NCI-H2029 (cell line): ENCODE data around the gene PRKCZ.
"Not testable (repeated sequence)": the region's sequence is repeated elsewhere in the genome, so short reads cannot be mapped to it uniquely, and the experiment has no call there.

Source experiments
- DNase-seq: peaks from one replicate; lab custom pipeline; 2025; lab: John Stamatoyannopoulos, UW

Gene PRKCZ

DNA sequence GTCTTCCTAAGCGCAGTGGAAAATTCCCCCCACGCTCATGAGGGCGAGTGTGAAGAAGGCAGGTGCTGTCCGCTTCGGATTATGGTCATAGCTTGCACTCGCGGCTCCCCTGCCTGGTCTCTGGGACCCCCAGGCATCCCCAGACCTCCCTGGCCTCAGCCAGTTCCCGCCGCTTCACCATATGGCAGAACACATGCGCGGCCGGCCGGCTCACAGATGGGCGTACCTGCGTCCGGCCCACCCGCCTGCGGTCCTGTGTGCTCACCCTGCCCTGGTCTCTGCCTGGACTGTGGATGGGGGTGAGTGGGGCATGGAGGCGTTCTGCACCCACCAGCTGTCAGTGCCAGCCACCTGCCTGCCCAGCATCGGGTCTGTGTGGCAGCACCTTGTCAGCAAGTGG, 34.1 kb downstream of the PRKCZ start:
- no peak for DNase-seq

DNA sequence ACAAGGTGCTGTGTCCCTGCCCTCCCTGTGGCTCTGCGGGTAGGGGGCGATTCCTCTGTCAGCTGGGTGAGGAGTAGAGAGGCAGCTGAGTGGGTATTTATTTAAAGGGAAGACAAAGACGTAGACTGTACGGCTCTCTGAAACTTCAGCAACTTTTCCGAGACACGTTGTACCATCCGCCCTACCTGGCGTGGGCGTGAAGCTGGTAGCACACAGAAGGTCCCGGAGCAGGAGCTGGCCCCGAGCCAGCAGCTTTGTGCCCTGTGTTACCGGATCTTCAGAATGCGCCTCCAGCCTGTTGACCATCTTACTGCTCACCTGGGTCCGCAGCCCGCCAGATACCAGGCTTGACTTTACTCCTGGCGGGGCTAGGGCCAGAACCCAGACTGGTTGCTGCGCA, 34.9 kb downstream of the PRKCZ start:
- no peak for DNase-seq

DNA sequence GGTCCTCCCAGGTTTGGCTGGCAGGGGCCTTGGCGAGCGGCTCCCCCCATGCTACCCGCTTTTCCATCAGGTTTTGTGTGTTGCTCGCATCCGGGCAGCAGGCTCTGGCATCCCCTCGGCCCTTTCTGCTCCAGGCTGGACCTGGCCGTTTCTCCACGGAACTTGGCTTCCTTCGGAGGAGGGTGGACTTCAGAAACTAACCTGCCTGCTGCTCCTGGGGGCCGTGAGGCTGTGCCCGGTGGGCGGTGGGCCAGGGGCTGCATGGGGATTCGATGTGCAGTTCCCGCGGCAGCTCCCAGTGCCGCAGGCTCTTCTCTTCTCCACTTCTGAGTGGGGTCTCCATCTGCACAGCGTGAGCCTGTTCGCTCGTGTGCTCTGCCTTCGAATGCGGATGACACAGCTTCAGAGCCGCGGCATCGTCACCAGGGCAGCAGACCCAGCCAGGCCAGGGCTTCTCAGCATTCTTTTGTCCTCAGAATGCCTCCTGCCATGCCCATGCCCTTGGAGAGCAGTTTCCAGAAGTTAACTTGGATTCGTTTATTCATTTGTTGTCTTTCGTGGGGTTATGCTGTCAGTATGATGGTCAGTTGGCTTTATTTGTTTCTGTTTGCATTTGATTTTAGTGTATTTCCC, 36.4 kb downstream of the PRKCZ start:
- no peak for DNase-seq

DNA sequence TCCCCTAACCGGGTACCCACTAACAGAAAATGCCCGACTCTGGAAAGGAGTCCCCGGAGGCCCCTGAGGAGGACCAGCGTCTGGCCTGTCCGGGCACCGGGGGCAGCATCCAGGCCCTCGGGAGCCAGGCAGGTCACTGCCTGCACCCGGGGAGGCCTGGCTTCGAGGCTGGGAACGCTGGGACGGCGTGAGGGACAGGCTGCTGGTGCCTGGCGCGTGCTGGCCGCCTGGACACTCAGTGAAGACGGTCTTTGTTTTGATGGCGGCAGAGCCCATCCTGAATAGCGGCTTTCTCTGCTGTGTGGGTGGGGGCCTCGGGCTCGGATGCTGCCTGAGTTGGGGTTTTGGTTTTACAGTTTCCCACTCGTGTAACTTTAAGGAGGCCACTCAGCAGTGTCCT, 37.6 kb downstream of the PRKCZ start:
- no peak for DNase-seq

DNA sequence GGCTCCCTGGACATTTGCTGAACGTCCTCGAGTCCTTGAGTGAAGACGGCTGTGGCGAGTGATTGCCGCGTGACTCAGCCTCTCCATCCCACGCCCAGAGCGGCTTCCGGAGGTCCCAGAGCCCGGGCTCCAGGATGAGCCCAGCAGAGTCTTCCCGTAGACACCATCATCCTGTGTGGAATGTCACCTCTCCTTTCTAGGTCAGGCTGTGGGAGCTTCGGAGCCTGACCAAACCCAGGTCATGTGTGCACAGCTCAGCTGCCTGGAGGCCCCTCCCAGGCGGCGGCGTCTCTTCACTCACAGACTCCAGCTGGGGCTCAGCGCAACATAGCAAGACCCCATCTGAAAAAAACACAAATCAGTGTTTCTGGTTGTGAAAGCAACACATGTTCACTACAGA, 38.2 kb downstream of the PRKCZ start:
- no peak for DNase-seq

DNA sequence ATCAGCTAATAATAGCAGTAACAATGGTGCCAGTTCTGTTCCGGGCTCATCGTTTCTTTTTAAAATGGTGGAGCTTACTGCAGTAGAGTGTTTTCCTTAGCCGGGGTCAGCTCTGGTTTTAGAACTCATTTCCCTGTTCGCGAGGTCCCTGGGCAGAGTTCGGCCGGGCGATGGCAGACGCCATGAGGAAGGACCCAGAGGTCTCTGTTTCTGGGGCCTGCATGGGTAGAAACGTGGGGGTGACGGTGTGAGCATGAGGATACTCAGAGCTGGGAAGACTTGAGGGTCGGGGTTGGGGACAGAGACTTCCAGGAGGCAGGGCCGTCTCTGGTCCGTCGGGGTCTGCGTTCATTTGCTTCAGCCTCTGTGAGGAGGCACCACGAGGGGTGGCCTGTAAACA, 38.8 kb downstream of the PRKCZ start:
- DNase-seq = no peak

DNA sequence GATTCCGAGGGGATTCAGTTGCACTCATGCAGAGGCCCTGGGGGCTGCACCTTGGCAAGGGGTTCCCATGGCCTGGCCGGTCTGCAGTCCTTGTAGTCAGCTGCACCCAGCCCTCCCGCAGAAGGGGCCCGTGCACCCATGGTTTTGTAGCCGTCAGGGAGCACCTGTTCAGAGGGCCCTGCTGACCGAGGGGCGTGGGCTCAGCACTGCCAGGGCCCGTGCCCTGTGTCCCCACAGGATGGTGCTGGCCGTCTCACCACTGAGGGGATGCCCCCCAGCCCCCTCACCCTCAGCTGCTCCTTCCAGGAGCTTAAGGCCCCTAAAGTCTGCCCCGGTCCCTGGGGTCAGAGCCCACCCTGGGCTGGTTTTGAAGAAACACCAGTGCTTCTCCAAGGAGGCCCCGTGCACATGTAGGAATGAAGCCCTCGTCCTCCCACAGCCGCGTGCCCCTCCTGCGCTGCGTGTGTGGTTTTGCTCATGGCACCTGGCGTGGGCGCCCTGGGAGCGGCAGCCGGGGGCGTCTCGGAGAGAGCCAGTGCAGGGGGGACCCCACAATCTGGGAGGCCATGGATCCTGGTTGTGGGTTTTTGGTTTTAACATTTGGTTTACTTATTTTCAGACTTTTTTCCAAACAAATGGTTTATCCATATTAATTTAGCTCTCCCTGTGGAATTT, 40.1 kb downstream of the PRKCZ start:
- DNase-seq = no peak

DNA sequence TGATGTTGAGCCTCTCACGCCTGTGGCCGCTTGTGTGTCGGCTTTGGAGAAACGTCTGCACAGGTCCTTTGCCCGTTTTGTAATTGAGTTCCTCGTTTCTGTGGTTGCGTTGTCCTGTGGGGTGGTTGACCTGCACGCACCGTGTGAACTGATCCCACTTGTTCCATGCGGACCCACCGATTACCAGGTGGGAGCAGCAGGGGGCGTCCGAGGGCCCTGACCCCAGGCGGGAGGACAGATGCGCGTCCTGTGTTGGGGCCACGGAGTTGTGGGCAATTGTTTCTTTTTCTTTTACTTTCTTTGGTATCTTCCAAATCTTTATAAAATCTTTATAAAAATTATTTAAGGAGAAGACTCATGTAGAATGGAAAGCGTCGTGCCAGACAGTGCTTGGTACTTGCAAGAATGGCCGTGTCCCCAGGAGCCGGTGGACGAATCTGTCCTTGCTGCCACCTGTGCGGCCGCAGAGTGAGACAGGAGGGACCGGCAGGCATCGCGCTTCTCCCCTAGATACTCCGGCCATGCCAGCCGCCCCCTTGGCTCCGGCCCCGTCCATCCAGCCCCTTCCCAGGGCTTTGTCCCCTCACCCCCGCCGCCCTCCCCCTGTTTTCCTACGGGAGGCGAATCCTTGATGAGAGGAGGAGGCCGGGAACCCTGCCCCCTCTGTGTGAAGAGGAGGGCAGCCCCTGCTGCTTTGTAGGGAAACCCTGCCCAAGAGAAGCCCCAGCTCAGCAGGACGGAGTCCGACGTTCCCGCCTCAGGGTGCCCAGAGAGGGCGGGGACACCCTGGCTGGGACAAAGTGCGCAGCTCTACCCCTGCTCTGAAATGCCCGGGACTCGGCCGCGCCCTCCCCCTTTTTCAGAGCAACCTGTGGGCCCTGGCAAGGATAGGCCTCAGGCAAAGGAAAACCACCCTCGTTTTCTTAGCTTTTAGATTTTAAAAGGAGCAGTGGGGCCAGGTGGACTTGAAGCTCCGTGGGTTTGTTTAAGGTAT, 41.7 kb downstream of the PRKCZ start:
- DNase-seq = no peak

DNA sequence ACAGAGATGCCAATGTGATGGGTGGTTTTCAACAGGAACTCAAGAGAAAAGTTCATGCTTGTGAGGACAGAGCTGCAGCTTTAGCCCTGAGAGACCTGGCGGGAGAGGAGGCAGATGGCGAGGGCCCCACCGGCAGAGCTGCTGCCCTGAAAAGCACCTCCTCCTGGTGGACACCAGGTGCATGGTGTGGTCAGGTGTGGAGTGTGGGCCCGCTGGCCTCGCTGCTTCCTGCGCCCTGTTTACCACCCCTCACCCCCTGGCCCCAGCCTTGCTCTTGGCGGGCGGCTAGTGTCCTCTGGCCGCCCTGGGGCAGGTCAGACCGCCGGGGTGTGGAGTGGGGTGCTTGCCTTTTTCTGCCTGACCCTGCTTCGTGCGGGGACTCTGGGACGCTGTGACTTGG, 42.8 kb downstream of the PRKCZ start:
- DNase-seq = no peak

DNA sequence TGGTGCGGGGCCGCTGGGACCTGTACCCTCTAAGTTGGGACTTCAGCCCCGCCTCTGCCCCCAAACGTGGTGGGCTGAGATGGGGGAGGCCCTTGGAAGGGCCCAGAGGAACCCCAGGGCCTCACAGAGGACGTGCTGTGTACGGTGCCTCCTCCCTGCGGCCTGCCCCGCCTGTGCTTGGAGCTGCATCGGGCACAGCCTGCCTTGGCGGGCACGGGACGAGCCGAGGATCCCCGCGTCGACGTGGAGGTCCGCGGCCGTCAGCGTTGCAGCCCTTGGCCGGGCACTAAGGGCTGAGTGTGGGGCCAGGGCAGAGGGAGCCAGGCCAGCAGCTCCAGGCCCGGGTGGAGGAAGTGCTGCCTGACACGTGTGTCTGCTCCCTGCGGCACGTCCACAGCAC, 43.4 kb downstream of the PRKCZ start:
- no peak for DNase-seq

DNA sequence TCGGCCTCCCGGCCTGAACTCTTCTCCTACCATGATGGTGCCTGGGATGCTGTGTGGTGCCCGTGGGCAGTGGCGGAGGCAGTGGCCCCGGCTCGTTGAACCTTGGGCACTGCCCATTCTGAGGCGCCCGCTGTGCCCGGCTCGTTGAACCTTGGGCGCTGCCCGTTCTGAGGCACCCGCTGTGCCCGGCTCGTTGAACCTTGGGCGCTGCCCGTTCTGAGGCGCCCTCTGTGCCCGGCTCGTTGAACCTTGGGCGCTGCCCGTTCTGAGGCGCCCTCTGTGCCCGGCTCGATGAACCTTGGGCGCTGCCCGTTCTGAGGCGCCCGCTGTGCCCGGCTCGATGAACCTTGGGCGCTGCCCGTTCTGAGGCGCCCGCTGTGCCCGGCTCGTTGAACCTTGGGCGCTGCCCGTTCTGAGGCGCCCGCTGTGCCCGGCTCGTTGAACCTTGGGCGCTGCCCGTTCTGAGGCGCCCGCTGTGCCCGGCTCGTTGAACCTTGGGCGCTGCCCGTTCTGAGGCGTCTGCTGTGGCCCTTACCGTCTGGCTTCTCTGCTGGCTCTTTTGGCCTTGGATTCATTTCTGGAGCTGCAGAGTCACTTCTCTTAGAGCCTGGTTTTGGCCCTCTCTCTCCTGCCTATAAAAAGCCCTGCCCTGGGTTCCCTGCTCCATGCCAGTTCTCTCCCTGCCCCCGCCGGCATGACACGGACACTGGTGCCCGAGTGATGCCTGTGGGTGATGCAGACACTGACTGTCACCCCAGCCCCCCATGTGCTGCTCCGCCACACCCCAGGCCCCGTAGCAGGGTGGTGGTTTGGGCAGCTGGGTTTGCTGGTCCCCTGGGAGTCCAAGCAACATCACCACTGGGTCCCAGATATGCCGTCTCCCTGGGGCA, 44.3 kb downstream of the PRKCZ start:
- DNase-seq = not testable (repeated sequence)

DNA sequence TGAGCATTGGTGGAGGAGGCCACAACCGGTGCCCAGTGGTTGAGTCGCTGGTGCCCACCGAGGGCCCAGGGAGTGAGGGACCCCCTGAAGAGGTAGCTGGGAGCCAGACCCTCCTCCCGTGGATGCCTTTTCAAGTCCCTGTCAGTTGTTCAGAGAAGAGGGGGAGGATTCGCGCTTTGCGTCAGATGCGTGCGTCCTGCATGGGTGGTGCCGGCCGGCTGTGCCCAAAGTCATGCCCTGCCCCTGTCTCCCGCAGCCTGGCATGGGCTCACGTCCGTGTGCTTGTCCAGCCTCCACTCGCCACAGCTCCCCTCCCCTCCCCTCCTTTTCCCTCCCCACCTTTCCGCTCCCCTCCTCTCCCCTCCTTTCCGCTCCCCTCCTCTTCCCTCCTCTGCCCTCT, 45.2 kb downstream of the PRKCZ start:
- no peak for DNase-seq

DNA sequence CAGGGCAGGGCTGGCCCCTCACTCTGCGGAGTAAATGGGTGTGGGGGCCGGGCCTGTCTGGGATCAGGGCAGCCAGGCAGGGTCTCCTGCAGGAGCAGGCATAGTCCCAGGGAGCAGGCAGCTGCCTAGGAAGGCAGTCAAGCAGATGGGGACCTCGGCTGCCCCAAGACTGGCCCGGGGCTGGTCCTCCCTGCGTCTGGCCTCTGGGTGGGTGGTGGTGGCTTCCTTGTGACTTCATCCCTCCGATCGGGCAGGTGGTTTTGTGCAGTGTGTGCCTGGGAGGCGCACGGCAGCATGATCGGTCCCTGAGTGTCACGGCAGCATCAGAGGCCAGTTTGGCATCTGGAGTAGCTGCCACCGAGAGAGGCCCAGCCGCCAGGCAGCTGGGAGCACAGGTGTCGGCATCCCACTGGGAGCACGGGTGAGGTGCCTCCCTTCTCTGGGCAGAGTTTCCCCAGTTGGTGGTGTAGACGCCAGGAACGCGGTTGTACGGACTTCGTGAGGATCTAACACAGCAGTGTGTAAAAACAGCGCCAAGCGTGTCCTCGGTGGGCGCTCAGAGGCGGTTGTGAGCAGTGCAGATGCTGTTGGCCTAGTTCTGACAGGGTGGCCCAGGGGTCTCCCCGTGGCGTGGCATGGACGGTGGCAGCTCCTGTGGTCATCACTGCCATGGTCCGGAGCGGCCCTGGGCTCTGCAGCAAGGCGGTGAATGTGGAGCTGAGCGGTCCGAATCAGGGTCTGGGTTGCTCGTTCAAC, 45.9 kb downstream of the PRKCZ start:
- DNase-seq = no peak

DNA sequence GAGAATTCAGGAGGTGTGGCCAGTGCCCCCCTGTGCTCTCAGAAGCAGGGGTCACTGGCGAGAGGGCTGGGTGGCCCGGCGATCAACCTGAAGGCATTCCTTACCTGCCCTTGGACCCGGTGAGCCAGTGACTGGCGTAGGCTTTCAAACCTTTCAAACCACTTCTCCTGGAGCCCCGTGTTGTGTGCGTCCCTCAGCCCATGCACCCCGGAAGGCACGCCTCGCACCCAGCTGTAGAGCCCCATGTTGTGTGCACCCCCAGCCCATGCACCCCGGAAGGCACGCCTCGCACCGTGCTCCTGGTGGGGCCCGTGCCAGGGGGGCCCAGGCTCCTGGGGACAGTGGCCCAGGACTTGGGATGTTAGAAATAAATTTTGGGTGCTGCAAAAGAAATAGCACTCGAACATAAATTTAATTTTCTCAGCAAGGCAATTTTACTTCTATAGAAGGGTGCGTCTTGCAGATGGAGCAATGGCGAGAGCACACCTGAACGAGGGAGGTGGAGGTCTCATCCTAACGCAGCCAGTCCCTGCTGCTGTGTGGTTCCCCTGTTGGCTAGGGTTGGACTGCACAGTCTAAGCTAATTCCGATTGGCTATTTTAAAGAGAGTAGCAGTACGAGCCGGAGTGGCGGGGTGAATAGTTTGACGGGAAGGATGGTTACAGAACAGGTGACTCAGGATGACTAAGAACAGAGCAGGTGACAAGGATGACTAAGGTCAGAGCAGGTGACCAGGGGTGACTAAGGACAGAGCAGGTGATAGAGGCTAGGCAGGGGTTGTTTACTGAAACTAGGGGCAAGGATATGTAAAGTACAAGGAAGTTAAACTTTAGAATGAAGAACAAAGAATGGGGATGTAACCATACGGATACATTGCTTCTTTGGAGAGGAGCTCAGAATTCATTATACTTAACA, 47.4 kb downstream of the PRKCZ start:
- no peak for DNase-seq

DNA sequence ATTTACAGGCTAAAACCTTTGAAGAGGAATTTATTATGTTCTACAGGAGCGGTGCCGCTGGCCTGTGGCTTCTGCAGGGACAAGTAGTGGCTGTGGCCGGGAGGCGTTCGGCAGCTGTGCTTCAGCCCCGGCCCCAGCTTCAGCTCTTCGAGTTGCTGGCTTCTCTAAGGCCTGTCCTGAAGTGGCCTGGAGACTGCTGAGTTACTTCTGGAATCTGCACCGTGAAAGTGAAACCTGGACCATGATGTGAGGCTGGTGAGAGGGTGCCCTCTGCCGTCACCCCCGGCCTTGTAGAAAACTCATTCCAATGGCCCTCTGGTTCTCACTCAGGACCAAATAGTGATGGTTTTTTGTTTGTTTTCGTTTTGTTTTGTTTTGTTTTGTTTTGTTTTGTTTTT, 48.1 kb downstream of the PRKCZ start:
- DNase-seq = no peak

DNA sequence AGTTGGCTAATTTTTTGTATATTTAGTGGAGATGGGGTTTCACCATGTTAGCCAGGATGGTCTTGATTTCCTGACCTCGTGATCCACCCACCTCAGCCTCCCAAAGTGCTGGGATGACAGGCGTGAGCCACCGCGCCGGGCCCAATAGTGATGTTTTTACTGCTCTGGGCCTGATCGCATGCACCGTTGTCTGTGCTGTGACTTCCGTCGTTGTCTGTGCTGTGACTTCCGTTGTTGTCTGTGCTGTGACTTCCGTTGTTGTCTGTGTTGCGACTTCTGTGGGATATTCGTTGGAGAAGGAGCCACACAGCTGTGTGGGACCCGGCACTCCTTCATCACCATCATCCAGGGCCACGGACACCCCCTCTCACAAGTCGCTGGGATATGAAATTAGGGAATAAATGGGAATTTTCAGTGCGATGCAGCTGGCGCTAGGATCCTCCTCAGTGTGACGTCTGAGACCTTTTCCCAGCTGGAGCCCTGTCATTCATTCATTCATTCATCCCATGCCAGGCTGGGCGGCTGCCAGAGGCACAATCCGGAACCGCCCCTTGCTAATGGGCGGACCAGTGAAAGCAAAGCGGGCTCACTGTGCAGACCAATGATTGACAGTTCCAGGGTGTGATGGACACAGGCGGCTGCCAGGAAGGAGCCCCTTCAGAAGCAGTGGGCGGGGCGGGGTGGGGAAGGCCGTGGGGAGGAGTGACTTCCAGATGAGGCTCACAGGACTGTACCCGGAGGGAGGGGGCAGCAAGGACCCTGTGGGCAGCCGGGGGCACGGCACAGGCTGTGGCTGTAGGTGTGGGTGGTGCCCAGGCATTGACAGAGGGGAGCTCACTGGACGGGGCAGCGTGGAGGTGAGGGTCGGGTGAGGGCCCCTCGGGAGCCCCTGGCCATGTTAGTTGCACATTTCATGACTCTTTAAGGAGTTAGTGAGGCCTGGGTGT, 48.9 kb downstream of the PRKCZ start:
- no peak for DNase-seq

DNA sequence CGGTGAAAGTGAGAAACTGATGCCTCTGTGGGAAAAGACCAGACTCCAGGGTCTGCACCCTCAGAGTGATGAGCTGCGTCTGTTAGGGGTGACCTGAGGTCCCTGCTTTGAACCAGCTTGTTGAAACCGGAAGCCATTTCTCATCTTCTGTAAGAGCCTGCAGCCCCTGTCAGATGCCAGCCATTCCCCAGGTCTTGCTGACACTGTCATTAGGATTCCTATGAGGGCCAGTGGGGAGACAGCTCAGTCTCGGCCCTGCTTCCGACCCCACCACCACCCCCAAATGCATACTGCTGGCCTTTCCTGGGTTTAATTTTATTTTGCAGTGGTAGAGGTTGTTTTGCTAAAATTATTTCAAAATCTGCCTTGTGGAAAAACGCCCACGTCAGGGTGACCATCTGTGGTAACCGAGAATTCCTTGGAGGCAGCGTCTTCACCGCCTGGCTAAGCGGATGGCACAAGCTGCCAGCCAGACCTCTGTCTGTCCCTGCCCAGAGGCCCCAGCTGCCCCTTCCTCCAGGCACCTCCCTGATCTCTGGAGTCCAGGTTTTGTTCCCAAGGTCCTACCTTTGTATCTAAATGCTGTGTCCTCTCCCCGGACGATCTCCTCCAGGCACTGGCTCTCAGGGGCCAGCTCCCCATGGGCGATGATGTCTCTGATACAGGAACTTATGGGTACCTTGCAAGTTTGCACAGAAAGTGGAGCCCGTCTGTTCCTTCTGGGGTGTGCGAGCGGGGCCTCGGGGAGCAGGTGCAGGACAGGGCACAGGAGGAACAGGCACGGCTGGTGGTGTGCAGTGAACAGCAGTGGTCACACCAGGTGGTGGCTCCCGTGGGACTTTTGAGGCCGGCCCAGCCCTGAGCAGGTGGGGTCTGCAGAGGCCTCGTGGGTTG, 49.9 kb downstream of the PRKCZ start:
- no peak for DNase-seq

DNA sequence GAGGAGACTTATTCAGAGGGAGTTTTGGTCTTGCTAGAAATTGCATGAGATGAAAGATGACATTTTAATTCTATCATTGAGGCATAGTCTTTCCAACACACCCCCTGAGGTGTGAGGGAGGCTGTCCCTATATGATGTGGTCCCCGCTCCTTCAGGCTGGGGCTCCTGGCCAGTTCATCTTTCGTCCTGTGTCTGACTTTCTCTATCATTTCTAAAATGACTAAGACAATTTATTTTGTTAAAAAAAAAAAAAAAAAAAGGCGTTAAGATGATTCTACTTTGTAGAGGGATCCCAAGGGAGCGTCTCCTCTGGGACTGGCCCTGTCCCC, 50.5 kb downstream of the PRKCZ start:
- DNase-seq = no peak
